ENCODE measurements around the gene NINJ2. TPM values are rescaled to one million over a fixed set of nuclear protein-coding genes. Genes with fewer than 3 reads are reported as not detected.

Gene NINJ2
- total and polyA plus RNA-seq, 10 donors: 6.6 to 18.8 (median 10.2) TPM

DNA sequence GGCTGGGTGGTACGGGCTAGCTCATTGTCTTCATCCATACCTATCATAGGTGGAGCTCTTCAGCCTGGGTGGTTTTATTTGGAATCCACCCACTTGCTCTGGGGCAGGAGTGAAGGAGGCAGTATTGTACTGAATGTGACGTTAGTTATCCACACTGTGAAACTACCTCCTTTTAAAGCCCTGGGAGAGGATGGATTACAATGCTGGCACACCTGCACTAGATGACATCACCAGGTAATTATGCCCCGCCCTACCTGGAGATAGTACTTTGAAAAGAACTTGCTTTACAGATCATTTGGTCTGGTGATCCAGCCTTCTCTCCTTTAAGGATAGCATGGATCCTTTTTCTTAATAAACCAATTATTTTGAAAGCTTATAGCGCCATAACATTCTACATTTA, 125.5 kb downstream of the NINJ2 start:
- DNase-seq: no peak
- 83 to 93% (median 90%) methylated on average over 4 of the region's 4 CpGs for WGBS, 5 donors
- H3K27me3 ChIP-seq (replicated peaks in 1 of 7): peaks cover 0 to 8% (median 0%) of the 10 kb centered on the region in 7 donors
- peaks cover 9 to 39% (median 22%) of the 10 kb centered on the region in 6 donors for H3K4me1 ChIP-seq
- no peak overlapping the region for H3K4me3 ChIP-seq
- H3K36me3 ChIP-seq: no peaks in the 10 kb centered on the region
- intact Hi-C loops (cut with DNase I; ENCODE audit: low total_unique reads): no loop called here
- no peak overlapping the region for H3K27ac ChIP-seq
- no peak for TF ChIP-seq CTCF (IDR thresholded peaks at IDR 0.05 in 8 of 11, conservative IDR thresholded peaks at IDR 0.05 in 3 of 11)
- no peak for TF ChIP-seq POLR2AphosphoS5 (IDR thresholded peaks at IDR 0.05)
- no peak for TF ChIP-seq POLR2A (IDR thresholded peaks at IDR 0.05)
- peaks cover 0 to 3% (median 1%) of the 10 kb centered on the region in 8 donors for H3K9me3 ChIP-seq

DNA sequence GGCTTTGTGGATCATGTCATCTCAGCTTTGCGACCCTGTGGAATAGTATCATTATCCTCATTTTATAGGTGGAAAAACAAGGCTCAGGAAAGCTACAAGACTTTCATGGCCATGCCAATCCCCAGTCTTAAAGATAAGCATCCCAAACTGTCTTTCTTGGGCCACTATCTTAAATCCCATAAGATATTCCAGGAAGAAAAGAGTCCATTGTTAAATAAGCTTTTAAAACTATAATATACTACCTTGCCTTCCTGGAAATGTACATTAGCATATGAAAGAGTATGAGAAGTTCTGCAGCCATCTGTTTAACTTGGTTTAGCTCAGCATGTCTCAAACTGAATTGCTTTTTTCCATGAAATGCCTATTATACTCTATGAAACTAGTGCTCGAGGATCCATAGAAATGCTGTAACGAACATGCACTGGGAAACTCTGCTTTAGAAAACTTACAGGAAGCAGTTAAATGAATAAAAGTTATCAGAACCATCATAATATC, 126.4 kb downstream of the NINJ2 start:
- no peaks in the 10 kb centered on the region for H3K36me3 ChIP-seq
- DNase-seq: no peak
- intact Hi-C loops (cut with DNase I; ENCODE audit: low total_unique reads): no loop called here
- H3K4me3 ChIP-seq: no peak overlapping the region
- no peaks in the 10 kb centered on the region for H3K27me3 ChIP-seq (replicated peaks in 1 of 7)
- H3K4me1 ChIP-seq: peaks cover 9 to 39% (median 22%) of the 10 kb centered on the region in 6 donors
- TF ChIP-seq CTCF (IDR thresholded peaks at IDR 0.05 in 8 of 11, conservative IDR thresholded peaks at IDR 0.05 in 3 of 11): no peak
- no peak for TF ChIP-seq POLR2AphosphoS5 (IDR thresholded peaks at IDR 0.05)
- no peak for TF ChIP-seq POLR2A (IDR thresholded peaks at IDR 0.05)
- H3K9me3 ChIP-seq: peaks cover 0 to 12% (median 11%) of the 10 kb centered on the region in 8 donors
- H3K27ac ChIP-seq: no peak overlapping the region
- 91 to 100% (median 92%) methylated on average over 3 of the region's 3 CpGs for WGBS, 5 donors

- Histone ChIP-seq H3K27me3 (replicated peaks in 1 of 7) (no peaks in the 10 kb centered on the region), H3K9me3 (peaks cover 0 to 23% (median 15%) of the 10 kb centered on the region in 8 donors), H3K4me3 (no peak overlapping the region), H3K36me3 (no peaks in the 10 kb centered on the region), H3K27ac (no peak overlapping the region), H3K4me1 (peaks cover 9 to 44% (median 22%) of the 10 kb centered on the region in 6 donors)
- no peak for DNase-seq
- intact Hi-C loops (cut with DNase I; ENCODE audit: low total_unique reads): no loop called here
- TF ChIP-seq POLR2AphosphoS5 (IDR thresholded peaks at IDR 0.05): no peak
- TF ChIP-seq CTCF (IDR thresholded peaks at IDR 0.05 in 8 of 11, conservative IDR thresholded peaks at IDR 0.05 in 3 of 11): no peak
- TF ChIP-seq POLR2A (IDR thresholded peaks at IDR 0.05): no peak
- WGBS, 5 donors: 75 to 94% (median 92%) methylated on average over 7 of the region's 7 CpGs
Observed at GRCh38 chr12:535396-535795, 127.8 kb downstream of the NINJ2 start.

DNA sequence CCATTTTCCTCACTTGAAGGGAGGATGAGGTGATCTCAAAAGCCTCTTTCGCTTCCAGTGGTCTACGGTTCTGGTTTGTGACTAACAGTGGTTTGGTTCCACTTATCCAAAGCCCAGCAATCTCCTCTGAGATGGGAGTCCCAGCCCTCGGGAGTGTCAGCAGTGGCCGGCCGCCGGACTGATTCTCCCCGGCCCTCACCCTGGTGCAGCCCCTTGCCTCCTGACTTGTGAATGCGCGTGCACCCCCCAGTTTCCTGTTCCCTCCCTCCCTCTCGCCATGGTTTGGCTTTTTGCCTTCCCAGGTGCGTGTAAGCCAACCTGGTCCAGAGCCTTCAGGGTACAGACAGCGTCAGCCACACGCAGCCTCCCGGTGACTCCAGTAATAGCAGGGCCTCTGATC, 129.0 kb downstream of the NINJ2 start:
- Histone ChIP-seq H3K9me3 (peaks cover 0 to 32% (median 16%) of the 10 kb centered on the region in 8 donors), H3K4me3 (no peak overlapping the region), H3K36me3 (no peaks in the 10 kb centered on the region), H3K27me3 (replicated peaks in 1 of 7) (no peaks in the 10 kb centered on the region), H3K4me1 (peaks cover 9 to 35% (median 17%) of the 10 kb centered on the region in 6 donors), H3K27ac (no peak overlapping the region)
- DNase-seq: no peak
- intact Hi-C loops (cut with DNase I; ENCODE audit: low total_unique reads): no loop called here
- 78 to 85% (median 82%) methylated on average over 14 of the region's 14 CpGs for WGBS, 5 donors
- TF ChIP-seq POLR2A (IDR thresholded peaks at IDR 0.05) (no peak), POLR2AphosphoS5 (IDR thresholded peaks at IDR 0.05) (no peak), CTCF (IDR thresholded peaks at IDR 0.05 in 8 of 11, conservative IDR thresholded peaks at IDR 0.05 in 3 of 11) (no peak)
